Umbilical cord (tissue), 2 donors: ENCODE measurements around the gene ZSWIM5. TPM values are rescaled to one million over a fixed set of nuclear protein-coding genes. Genes with fewer than 3 reads are reported as not detected.
"Not testable (repeated sequence)": the region's sequence is repeated elsewhere in the genome, so short reads cannot be mapped to it uniquely, and the experiment has no call there.

Experiments used
- DNase-seq: peaks from one replicate; pipeline ENCODE4 v3.0.0-alpha.2; 2015; ENCODE audit warnings: low spot score
- total RNA-seq: library from RNA; depleted of rRNA; stranded (reverse); fragments of >200 nt; gene quantifications from one replicate; pipeline ENCODE4 v1.2.3, GENCODE V29; 2014; ENCODE audit warnings: low replicate concordance; ENCODE audit not compliant: insufficient read depth

Gene ZSWIM5
- total RNA-seq, 1 donor from 2014 or later: 0.48 TPM

GRCh38 chr1:45146833-45147232 is 59.6 kb downstream of the ZSWIM5 start:
- no peak for DNase-seq

- DNase-seq: no peak
Measured at GRCh38 chr1:45141247-45142003, 65.0 kb downstream of the ZSWIM5 start.

GRCh38 chr1:45136984-45137383 is 69.4 kb downstream of the ZSWIM5 start:
- DNase-seq: no peak

DNA sequence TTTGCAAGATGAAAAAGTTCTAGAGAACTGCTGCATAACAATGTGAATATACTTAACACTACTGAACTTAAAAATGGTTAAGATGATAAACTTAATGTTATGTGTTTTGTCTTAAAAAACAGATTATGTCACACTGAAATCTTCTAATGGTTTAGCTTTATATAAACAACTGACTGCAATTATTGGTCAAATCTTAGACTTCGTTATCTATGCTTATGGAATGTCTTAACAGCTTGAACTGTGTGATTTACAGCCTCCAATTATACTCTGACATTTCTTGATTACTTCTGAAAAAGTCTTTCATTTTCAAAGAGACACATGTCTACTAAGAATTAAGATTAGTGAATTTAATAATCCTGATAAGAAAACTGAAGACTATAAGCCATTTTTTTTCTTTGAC is 71.1 kb downstream of the ZSWIM5 start:
- DNase-seq: no peak

GRCh38 chr1:45134461-45134873 is 71.9 kb downstream of the ZSWIM5 start:
- peak; percentile 9 for DNase-seq

DNA sequence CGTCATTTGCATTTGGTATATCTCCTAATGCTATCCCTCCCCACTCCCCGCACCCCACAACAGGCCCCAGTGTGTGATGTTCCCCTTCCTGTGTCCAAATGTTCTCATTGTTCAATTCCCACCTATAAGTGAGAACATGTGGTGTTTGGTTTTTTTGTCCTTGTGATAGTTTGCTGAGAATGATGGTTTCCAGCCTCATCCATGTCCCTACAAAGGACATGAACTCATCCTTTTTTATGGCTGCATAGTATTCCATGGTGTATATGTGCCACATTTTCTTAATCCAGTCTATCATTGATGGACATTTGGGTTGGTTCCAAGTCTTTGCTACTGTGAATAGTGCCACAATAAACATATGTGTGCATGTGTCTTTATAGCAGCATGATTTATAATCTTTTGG is 73.7 kb downstream of the ZSWIM5 start:
- DNase-seq: not testable (repeated sequence)

GRCh38 chr1:45123358-45123757 is 83.0 kb downstream of the ZSWIM5 start:
- no peak for DNase-seq

DNA sequence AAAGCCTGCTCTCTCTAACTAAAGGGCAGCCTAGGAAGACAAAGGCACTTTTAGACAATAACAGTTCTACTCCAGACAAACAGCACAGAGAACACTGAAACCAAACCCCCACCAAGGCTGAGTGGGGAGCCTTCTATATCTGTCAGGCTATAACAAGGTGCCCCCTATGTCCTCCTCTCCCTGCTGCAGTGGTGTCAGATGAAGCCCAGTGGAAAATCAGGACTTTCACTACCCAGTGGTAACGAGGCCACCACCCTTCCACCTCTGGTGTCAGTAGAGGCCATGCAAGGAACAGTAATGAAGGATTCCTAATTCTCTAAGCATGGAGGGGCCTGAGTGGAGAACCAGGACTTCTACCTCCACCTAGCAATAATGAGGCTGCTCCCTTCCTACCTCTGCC is 83.7 kb downstream of the ZSWIM5 start:
- no peak for DNase-seq

- DNase-seq: no peak
Measured at GRCh38 chr1:45117766-45118165, 88.6 kb downstream of the ZSWIM5 start.

GRCh38 chr1:45116820-45117219 is 89.6 kb downstream of the ZSWIM5 start:
- DNase-seq: no peak

- no peak for DNase-seq
Measured at GRCh38 chr1:45116340-45116739, 90.1 kb downstream of the ZSWIM5 start.

GRCh38 chr1:45115198-45115597 is 91.2 kb downstream of the ZSWIM5 start:
- not testable (repeated sequence) for DNase-seq

DNA sequence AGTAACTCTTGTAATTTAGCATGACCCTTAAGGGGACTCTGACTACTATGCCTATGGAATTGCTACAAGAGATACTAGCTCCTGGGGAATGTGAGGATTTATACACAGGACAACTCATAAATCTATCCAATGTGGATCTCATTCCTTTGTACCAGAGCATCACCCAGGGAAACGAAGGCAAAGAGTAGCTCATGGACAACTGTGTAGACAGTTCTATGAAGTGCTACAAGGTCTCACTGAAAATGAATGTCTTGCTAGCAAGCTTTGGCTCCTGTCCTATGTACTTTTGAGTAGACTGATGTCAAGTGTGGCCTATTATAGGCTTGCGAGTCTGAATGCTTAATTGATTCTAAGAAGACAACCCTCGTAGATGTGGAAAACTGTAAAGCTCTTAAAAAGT is 93.7 kb downstream of the ZSWIM5 start:
- DNase-seq: no peak

GRCh38 chr1:45111239-45111638 is 95.2 kb downstream of the ZSWIM5 start:
- DNase-seq: no peak

DNA sequence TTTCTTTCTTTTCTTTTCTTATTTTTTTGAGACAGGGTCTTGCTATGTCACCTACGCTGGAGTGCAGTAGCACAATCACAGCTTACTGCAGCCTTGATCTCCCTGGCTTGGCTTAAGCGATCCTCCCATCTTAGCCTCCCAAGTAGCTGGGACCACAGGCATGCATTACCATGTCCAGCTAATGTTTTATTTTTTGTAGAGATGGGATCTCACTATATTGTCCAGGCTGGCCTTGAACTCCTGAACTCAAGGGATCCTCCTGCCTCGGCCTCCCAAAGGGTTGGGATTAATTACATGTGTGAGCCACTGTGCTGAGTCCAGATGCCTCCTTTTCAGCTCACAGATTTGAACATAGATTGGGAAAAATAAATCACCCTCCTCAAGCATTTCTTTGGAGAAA is 98.6 kb downstream of the ZSWIM5 start:
- no peak for DNase-seq

GRCh38 chr1:45106864-45107263 is 99.5 kb downstream of the ZSWIM5 start:
- DNase-seq: not testable (repeated sequence)

DNA sequence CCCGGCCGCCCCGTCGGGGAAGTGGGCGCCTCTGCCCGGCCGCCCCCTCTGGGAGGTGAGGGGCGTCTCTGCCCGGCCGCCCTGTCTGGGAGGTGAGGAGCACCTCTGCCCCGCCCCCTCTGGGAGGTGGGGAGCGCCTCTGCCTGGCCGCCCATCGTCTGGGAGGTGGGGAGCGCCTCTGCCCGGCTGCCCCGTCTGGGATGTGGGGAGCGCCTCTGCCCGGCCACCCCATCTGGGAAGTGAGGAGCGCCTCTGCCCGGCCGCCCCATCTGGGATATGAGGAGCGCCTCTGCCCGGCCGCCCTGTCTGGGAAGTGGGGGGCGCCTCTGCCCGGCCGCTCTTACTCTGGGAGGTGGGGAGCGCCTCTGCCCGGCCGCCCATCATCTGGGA is 100.3 kb downstream of the ZSWIM5 start:
- DNase-seq: not testable (repeated sequence)

DNA sequence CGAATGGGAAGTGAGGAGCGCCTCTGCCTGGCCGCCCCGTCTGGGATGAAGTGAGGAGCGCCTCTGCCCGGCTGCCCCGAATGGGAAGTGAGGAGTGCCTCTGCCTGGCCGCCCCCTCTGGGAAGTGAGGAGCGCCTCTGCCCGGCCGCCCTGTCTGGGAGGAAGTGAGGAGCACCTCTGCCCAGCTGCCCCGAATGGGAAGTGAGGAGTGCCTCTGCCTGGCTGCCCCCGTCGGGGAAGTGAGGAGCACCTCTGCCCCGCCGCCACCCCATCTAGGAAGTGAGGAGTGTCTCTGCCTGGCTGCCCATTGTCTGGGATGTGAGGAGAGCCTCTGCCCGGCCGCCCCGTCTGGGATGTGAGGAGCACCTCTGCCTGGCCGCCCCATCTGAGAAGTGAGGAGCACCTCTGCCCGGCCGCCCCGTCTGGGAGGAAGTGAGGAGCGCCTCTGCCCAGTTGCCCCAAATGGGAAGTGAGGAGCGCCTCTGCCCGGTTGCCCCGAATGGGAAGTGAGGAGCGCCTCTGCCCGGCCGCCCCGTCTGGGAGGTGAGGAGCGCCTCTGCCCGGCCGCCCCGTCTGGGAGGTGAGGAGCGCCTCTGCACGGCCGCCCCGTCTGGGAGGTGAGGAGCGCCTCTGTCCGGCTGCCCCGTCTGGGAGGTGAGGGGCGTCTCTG is 100.8 kb downstream of the ZSWIM5 start:
- not testable (repeated sequence) for DNase-seq

GRCh38 chr1:45103534-45103933 is 102.9 kb downstream of the ZSWIM5 start:
- no peak for DNase-seq

- DNase-seq: no peak
Measured at GRCh38 chr1:45101947-45102346, 104.5 kb downstream of the ZSWIM5 start.

- not testable (repeated sequence) for DNase-seq
Measured at GRCh38 chr1:45101528-45101927, 104.9 kb downstream of the ZSWIM5 start.

DNA sequence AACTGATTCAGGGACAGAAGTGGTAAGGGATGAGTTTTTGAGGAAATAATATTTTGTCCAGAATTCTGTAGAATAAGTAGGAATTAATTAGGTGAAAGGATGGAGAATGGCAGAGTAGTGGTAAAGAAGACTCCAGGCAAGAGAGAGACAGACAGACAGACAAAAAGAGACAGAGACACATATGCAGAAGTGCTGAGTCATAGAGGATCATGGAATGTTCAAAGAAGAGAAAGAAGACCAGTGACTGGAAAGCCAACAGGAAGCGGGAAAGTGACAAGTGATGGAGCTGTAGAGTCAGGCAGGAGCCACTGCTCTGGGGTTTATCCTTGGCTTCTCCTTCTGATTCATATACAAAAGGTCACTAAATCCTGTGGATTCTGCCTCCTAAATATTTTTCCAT is 108.5 kb downstream of the ZSWIM5 start:
- DNase-seq: no peak

GRCh38 chr1:45097079-45097478 is 109.3 kb downstream of the ZSWIM5 start:
- DNase-seq: no peak
